ENCODE results near the gene MATN4. TPM values are rescaled to one million over a fixed set of nuclear protein-coding genes. Genes with fewer than 3 reads are reported as not detected.

The MATN4 gene
- polyA plus RNA-seq, 1 donor, result 0.45 TPM

GRCh38 chr20:45289942-45290676, 18.0 kb downstream of the MATN4 start:
- DNase-seq, result no peak

- DNase-seq, result no peak
These were observed 19.2 kb downstream of the MATN4 start for GRCh38 chr20:45288860-45289259.

GRCh38 chr20:45288376-45288775, 19.7 kb downstream of the MATN4 start:
- DNase-seq, result no peak

GRCh38 chr20:45283551-45284057, 24.5 kb downstream of the MATN4 start:
- DNase-seq, result no peak

- DNase-seq, result no peak
These were observed 25.2 kb downstream of the MATN4 start for GRCh38 chr20:45282700-45283550.

- no peak for DNase-seq
These were observed 28.1 kb downstream of the MATN4 start for GRCh38 chr20:45279992-45280391.

GRCh38 chr20:45275338-45275737, 32.8 kb downstream of the MATN4 start:
- no peak for DNase-seq

GRCh38 chr20:45269754-45270270, 38.3 kb downstream of the MATN4 start:
- no peak for DNase-seq

GRCh38 chr20:45269056-45269455, 39.0 kb downstream of the MATN4 start:
- DNase-seq, result no peak

GRCh38 chr20:45268531-45268930, 39.6 kb downstream of the MATN4 start:
- DNase-seq, result no peak

- DNase-seq, result no peak
These were observed 41.1 kb downstream of the MATN4 start for GRCh38 chr20:45266977-45267376.

- DNase-seq, result no peak
These were observed 44.4 kb downstream of the MATN4 start for GRCh38 chr20:45263556-45264266.

GRCh38 chr20:45258664-45259063, 49.4 kb downstream of the MATN4 start:
- no peak for DNase-seq

- no peak for DNase-seq
These were observed 49.8 kb downstream of the MATN4 start for GRCh38 chr20:45258259-45258658.

GRCh38 chr20:45257711-45258110, 50.4 kb downstream of the MATN4 start:
- DNase-seq, result no peak

- DNase-seq, result no peak
These were observed 50.9 kb downstream of the MATN4 start for GRCh38 chr20:45257161-45257560.

- no peak for DNase-seq
These were observed 53.5 kb downstream of the MATN4 start, which contains the start of gene SLPI for GRCh38 chr20:45254383-45255262. Gene SLPI, minus strand, starts transcription at chr20:45254564. Its CDS starts 21 bp downstream, at chr20:45254543.

- no peak for DNase-seq
These were observed 54.8 kb downstream of the MATN4 start for GRCh38 chr20:45253261-45253660.

- DNase-seq, result no peak
These were observed 56.1 kb downstream of the MATN4 start for GRCh38 chr20:45251884-45252560.

GRCh38 chr20:45248609-45249008, 59.5 kb downstream of the MATN4 start:
- DNase-seq, result no peak

- no peak for DNase-seq
These were observed 60.2 kb downstream of the MATN4 start for GRCh38 chr20:45247865-45248264.

Measured in hindlimb muscle (tissue), 1 donor.